Measurements from ENCODE around the gene ABHD14A. TPM values are rescaled to one million over a fixed set of nuclear protein-coding genes. Genes with fewer than 3 reads are reported as not detected.

The ABHD14A gene
- total RNA-seq, 2 donors from 2014 or later, result 8.7 to 13.1 TPM

DNA sequence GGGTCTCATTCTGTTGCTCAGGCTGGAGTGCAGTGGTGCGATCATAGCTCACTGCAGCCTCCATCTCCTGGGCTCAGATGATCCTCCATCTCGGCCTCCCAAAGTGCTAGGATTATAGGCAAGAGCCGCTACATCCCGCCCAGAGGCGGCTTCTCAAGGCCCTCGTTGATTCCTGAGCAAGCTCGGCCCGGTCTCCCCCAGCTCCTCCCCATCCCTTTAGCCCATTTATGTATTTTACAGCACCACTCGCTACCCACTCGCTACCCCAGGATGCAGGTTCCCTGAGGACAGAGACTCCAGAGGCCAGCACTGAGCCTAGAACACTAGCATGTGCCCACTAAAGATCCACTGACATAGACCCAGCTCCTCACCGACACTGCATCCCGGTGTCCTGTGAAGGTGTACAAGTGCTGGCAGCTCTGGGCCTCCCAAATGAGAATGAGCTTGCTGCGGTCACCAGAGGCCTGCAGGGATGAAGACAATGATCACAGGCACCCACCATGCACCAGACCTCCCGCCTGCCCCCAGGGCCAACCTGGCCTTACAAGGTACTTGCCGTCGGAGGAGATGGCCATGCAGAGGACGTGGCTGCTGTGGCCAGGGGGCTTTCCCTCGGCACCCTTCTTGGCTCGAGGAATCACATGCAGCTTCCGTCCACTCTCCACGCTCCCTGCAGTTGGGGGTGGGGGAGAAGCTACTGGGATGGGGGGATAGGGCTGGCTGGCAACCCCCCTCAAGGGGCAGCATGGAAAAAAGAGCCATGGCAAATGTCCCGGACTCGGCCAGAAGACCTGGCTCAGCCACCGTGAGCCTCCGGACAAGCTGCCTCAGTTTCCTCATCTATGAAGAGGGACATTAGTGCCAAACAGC, 38.7 kb upstream of the ABHD14A start:
- Mint-ChIP-seq H3K4me1 (ENCODE audit: low read depth in 2 of 2) (peaks cover 21 to 28% of the 10 kb centered on the region in 2 donors), H3K27ac (no peak overlapping the region), H3K4me3 (no peak overlapping the region), H3K27me3 (no peaks in the 10 kb centered on the region), H3K9me3 (no peaks in the 10 kb centered on the region), H3K36me3 (no peaks in the 10 kb centered on the region)
- ATAC-seq, result no peak
- DNase-seq (ENCODE audit: low spot score), result no peak

DNA sequence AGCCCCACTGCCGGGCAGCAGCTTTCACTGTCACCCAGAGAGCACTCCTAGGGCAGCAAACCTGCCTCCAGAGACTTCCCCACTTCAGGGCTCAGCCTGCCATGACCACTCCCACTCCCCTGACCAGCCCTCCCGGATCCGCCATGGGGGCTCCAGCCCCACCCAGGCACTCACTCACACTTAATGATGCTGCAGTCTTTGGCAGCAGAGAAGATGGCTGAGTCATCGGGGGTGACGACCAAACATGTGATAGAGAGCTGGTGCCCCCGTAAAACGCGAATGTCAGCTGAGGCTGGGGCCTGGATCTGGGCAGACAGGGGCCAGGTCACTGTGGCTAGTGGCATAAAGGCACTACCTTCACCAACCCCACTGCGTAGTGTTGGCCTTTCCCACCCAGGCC, 37.9 kb upstream of the ABHD14A start:
- no peak overlapping the region for H3K4me3 Mint-ChIP-seq
- DNase-seq (ENCODE audit: low spot score) (no peak), ATAC-seq (no peak)
- H3K4me1 Mint-ChIP-seq (ENCODE audit: low read depth in 2 of 2), result peaks cover 26 to 31% of the 10 kb centered on the region in 2 donors
- no peak overlapping the region for H3K27ac Mint-ChIP-seq
- no peaks in the 10 kb centered on the region for H3K9me3 Mint-ChIP-seq
- no peaks in the 10 kb centered on the region for H3K27me3 Mint-ChIP-seq
- H3K36me3 Mint-ChIP-seq, result no peaks in the 10 kb centered on the region

DNA sequence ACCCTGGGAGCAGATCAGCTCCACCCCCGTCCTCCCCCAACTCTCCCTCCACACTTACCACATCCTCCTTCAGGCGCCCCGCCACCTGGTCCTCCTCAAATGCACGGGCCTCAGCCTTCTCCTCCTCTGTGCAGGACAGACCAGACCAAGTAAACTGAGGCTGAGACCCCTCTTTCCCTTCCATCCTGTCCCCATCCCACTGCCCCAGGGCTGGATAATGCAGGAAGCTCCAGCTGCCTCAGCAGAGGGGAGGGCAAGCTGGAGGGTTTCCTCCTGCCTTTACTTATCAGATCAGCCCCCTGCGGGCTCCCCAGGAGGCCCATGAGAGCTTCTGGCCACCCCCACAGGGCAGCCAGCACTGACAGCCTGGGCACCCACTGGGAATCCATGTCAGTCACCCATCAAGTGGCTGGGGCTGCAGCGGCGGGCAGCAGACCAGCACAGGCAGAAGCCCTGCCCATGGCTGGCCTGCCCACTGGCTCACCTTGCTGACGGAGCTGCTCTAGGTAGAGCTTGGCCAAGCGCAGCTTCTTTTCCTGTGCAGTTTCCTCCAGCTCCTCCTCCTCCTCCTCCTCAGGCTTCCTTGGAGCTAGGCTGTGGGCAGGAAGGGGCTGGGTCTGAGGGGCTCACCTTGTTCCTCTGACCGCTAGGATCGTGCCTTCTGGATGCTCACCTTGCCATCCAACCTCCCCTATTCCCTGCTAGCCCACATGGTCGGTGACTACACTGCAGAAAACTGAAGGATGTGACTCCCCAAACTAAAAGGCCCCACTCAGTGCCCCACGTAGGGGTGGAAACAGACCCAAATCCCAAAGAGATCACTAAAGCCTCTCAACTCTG, 37.0 kb upstream of the ABHD14A start:
- no peaks in the 10 kb centered on the region for H3K27me3 Mint-ChIP-seq
- ATAC-seq, result no peak
- H3K36me3 Mint-ChIP-seq, result no peaks in the 10 kb centered on the region
- DNase-seq (ENCODE audit: low spot score), result peak; percentile 59
- H3K27ac Mint-ChIP-seq, result no peak overlapping the region
- no peak overlapping the region for H3K4me3 Mint-ChIP-seq
- no peaks in the 10 kb centered on the region for H3K9me3 Mint-ChIP-seq
- peaks cover 31 to 32% of the 10 kb centered on the region in 2 donors for H3K4me1 Mint-ChIP-seq (ENCODE audit: low read depth in 2 of 2)

DNA sequence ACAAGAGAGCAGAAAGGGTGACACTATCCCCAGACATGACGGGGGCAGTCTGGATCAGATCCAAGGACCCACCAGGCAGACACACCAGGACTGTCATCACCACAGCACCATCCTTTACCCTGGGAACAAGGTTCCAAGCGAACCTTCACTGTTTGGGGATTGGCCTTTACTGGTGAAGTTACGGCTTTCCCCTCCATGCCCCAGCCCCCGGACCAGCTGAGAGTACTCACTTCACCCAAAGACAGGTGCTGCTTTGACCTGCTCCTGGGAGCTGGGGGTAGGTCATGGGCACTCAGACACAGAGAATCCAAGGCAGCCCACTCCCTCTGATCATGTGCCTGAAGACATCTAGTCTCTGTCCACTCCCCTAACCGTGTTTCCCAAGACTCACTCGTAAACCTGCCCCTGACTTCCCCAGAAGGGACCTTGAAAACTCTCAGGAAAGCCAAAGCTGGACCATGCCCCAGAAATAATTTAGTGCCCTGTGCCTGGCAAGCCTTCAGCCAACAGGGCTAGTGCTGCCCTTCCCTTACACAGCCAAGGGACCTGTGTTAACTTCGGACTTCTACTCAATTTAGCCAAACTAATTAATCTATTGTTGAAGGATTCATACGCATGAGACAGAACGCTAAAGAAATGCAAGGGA, 36.0 kb upstream of the ABHD14A start:
- peak; percentile 49 for DNase-seq (ENCODE audit: low spot score)
- no peak for ATAC-seq
- no peak overlapping the region for H3K4me3 Mint-ChIP-seq
- no peaks in the 10 kb centered on the region for H3K36me3 Mint-ChIP-seq
- no peak overlapping the region for H3K27ac Mint-ChIP-seq
- H3K27me3 Mint-ChIP-seq, result no peaks in the 10 kb centered on the region
- H3K9me3 Mint-ChIP-seq, result no peaks in the 10 kb centered on the region
- peaks cover 31 to 35% of the 10 kb centered on the region in 2 donors for H3K4me1 Mint-ChIP-seq (ENCODE audit: low read depth in 2 of 2)

DNA sequence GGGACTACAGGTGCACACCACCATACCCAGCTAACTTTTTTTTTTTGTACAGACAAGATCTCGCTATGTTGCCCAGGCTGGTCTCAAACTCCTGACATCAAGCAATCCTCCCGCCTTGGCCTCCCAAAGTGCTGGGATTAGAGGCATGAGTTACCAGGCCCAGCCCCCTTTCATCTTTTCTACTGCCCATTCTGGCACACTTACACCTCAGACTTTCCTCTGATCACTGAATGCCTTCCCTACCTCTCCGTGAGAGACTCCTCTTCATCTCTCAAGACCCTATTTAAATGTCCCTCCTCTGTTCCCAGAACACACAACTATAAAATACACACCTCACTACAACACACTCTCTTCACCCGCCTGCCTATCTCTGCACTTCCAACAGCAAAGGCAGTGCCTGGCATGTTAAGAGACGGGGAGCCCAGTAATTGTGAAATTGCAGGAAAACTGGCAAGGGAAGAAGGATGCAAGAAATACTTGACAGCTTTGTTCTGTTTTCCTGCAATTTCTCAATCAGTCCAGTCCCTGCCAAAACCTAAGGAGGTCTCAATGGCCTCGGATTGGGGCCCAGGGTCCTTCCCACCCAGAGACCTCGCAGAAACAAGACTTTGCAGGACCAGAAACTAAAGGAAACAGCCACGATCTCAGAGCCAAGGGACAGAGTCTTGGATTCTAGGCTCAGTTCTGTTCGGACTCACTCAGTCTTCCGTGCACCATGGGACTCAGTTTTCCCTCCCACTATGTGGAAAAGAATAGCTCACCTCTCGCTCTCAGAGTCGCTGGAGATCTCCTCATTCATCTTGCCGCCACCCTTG, 34.0 kb upstream of the ABHD14A start:
- Mint-ChIP-seq H3K4me3 (peak overlapping the region; percentile 83), H3K4me1 (ENCODE audit: low read depth in 2 of 2) (peaks cover 34 to 35% of the 10 kb centered on the region in 2 donors), H3K27me3 (no peaks in the 10 kb centered on the region)

DNA sequence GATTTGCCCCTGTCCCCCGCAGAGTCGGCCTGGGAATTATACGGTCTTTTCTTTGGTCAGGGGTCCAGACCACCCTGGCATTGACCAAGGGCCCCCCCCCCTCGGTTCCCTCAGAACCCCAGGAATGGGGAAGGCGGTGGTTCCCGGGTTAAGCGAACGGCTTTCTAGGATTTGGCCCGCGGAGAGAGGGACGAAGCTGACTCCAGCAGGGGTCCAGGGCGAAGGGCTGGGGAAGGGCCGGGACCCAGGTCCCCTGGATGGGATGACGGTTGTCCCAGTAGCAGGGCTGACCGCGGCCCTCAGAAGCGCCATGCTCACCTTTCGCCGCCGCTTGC, 33.4 kb upstream of the ABHD14A start:
- H3K4me3 Mint-ChIP-seq, result peak overlapping the region; percentile 83
- H3K36me3 Mint-ChIP-seq, result no peaks in the 10 kb centered on the region
- no peaks in the 10 kb centered on the region for H3K27me3 Mint-ChIP-seq
- ATAC-seq (no peak), DNase-seq (ENCODE audit: low spot score) (no peak)
- H3K4me1 Mint-ChIP-seq (ENCODE audit: low read depth in 2 of 2), result peaks cover 34 to 35% of the 10 kb centered on the region in 2 donors
- H3K9me3 Mint-ChIP-seq, result no peaks in the 10 kb centered on the region
- H3K27ac Mint-ChIP-seq, result peak overlapping the region; percentile 66 to 77

More for the DNA sequence above, 34.0 kb upstream of the ABHD14A start:
- peak; percentile 32 for DNase-seq (ENCODE audit: low spot score)
- H3K27ac Mint-ChIP-seq, result peak overlapping the region; percentile 66 to 77
- no peaks in the 10 kb centered on the region for H3K36me3 Mint-ChIP-seq
- H3K9me3 Mint-ChIP-seq, result no peaks in the 10 kb centered on the region
- ATAC-seq, result no peak

DNA sequence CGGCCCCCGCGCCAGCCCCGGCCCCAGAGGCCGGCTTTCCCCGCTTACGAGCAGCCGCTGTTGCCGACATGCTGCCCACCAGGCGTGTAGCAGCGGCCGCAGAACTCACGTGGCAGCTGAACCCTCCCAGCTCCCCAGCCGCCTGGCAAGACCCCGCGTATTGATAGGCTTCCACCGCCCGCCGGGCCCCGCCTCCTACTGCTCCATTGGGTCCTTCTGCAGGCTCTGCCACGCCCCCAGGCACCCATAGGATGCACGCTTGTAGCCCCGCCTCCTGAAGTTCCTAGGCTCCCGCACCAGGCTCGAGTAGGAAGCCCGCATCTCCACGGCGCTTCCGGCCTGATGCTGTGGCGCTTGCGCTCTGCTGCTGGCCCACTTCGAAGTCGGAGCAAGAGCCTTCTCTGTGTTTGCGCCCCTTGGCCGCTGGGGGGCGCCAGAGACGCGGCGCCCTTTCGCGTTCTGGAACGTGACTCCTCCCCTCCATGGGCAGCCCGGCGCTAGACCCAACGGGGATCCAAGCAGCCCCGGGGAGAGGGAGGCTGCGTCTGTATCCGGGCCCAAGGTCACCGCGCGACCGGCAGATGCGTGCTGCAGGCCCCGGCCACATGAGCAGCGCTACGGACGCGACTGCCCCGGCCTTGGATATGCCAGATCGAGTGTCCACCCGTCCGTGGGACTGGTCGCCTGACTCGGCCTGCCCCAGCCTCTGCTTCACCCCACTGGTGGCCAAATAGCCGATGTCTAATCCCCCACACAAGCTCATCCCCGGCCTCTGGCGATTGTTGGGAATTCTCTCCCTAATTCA, 32.9 kb upstream of the ABHD14A start, which contains the start of the genes PARP3 and RRP9:
Gene PARP3, plus strand, starts transcription at position 566 of the 805 bp plus-strand sequence. CDS start 993 bp downstream, outside the sequence.
Gene RRP9, minus strand, starts transcription at position 107 of the 805 bp plus-strand sequence. Its CDS starts 37 bp downstream, at position 70.
- peak; percentile 100 for DNase-seq (ENCODE audit: low spot score)
- H3K4me3 Mint-ChIP-seq, result peak within 1 kb of the TSS; percentile 83
- H3K27me3 Mint-ChIP-seq, result no peaks in the 10 kb centered on the region
- H3K9me3 Mint-ChIP-seq, result no peaks in the 10 kb centered on the region
- H3K4me1 Mint-ChIP-seq (ENCODE audit: low read depth in 2 of 2), result peaks cover 34 to 35% of the 10 kb centered on the region in 2 donors
- peak; percentile 97 to 98 for ATAC-seq
- H3K36me3 Mint-ChIP-seq, result no peaks in the 10 kb centered on the region
- peak within 1 kb of the TSS; percentile 66 to 77 for H3K27ac Mint-ChIP-seq

DNA sequence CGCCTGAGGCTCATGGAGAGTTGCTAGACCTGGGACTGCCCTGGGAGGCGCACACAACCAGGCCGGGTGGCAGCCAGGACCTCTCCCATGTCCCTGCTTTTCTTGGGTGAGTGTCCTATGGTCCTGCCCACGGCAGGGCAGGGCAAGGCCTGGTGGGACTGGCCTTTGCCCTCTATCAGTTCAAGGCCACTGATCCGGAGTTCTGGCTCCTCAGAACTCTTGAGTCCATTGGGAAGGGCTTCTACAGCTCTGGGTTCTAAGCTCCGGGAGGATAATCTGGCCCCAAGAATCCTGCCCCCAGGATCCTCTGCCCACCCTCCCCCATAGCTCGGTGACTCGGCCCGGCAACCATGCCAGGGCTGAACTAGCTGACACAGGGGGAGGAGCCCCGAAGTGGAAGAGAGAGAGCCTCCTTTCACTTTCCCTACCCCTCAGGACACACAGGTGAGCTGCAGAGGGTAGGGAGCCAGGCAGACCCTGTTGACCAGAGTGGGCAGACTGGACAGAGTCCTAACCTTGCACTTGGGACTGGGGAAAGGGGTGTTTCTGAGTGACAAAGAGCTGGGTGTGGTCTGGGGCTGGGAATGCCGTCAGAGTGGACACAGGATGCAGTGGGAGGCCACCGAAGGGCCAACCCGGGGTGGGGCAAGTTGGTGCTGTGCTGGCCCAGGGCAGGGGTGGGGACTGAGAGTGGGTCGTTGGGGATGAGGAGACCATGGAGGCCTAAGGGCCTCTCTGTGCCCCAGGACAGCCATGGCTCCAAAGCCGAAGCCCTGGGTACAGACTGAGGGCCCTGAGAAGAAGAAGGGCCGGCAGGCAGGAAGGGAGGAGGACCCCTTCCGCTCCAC, 32.0 kb upstream of the ABHD14A start:
- Mint-ChIP-seq H3K4me1 (ENCODE audit: low read depth in 2 of 2) (peaks cover 29 to 35% of the 10 kb centered on the region in 2 donors), H3K4me3 (peak overlapping the region; percentile 83), H3K27me3 (no peaks in the 10 kb centered on the region), H3K27ac (peak overlapping the region; percentile 66 to 77), H3K36me3 (no peaks in the 10 kb centered on the region), H3K9me3 (no peaks in the 10 kb centered on the region)
- DNase-seq (ENCODE audit: low spot score) (peak; percentile 61), ATAC-seq (peak in 1 of 2 donors; percentile 12)

DNA sequence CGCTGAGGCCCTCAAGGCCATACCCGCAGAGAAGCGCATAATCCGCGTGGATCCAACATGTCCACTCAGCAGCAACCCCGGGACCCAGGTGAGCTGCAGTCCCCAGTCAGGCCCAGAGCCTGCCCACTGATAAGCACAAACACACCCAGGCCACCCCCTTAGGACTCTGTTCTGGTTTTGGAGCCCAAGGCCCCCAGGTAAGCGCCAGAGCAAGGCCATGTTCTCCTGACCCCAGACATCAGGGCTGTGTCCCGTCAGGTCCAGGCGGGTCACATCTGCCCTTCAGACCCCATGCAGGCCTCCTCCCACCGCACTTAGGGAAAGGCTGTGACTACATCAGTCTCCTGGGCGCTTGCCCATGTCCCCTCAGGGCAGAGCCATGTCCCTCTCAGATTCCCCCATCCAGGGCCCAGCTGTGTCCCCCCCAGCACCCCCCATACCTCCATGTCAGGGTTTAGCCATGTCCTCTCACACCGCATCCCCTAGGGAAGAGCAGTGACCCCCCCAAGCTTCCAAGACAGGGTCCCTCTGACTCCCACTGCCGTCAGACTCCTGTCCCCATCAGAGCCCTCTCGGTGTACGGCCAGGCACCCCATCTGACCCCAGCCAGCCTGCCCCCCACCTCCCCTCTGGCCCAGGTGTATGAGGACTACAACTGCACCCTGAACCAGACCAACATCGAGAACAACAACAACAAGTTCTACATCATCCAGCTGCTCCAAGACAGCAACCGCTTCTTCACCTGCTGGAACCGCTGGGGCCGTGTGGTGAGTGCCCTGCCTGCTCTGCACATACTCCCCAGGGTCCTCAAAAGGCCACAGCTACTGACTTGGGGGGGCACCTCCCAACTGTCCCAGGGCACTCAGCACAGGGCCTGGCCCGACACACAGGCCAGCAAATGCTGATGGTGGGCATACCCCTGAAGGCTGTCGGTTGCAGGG, 31.1 kb upstream of the ABHD14A start:
- Mint-ChIP-seq H3K4me3 (no peak overlapping the region), H3K27me3 (no peaks in the 10 kb centered on the region), H3K9me3 (no peaks in the 10 kb centered on the region), H3K36me3 (no peaks in the 10 kb centered on the region), H3K4me1 (ENCODE audit: low read depth in 2 of 2) (peaks cover 23 to 35% of the 10 kb centered on the region in 2 donors), H3K27ac (no peak overlapping the region)
- no peak for ATAC-seq
- DNase-seq (ENCODE audit: low spot score), result peak; percentile 47

DNA sequence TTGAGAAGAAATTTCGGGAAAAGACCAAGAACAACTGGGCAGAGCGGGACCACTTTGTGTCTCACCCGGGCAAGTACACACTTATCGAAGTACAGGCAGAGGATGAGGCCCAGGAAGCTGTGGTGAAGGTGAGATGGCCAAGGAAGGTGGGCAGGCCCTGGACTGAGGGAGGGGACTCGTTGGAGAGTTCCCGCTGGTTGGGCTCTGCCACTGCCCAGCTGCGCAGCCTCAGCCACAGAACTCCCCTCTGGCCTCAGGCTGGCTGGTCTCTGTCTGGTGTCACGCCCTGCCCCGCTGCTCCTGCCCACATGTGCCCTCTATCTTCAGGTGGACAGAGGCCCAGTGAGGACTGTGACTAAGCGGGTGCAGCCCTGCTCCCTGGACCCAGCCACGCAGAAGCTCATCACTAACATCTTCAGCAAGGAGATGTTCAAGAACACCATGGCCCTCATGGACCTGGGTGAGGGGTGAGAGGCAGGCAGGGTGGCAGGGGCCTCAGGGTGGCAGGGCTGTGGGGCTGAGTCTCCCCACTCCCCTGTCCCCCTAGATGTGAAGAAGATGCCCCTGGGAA, 30.3 kb upstream of the ABHD14A start:
- Mint-ChIP-seq H3K27ac (no peak overlapping the region), H3K36me3 (no peaks in the 10 kb centered on the region), H3K4me1 (ENCODE audit: low read depth in 2 of 2) (peaks cover 19 to 29% of the 10 kb centered on the region in 2 donors), H3K4me3 (no peak overlapping the region), H3K27me3 (no peaks in the 10 kb centered on the region), H3K9me3 (no peaks in the 10 kb centered on the region)
- DNase-seq (ENCODE audit: low spot score), result peak; percentile 46
- ATAC-seq, result no peak
